GM08714 (cell line): ENCODE results near the gene CPNE1.

Source experiments
- H3K4me3 ChIP-seq: fragments of 200-500 bp; sonication (Bioruptor generic); 2 replicates; pipeline ENCODE4 v1.5.1; 2014; ENCODE audit warnings: mild to moderate bottlenecking, low read length, inconsistent platforms
- ZNF274 ChIP-seq: IDR thresholded peaks from 2 replicates; pipeline ENCODE4 v1.6.1; 2012; ENCODE audit warnings: mild to moderate bottlenecking, low read depth, low read length

The CPNE1 gene

DNA sequence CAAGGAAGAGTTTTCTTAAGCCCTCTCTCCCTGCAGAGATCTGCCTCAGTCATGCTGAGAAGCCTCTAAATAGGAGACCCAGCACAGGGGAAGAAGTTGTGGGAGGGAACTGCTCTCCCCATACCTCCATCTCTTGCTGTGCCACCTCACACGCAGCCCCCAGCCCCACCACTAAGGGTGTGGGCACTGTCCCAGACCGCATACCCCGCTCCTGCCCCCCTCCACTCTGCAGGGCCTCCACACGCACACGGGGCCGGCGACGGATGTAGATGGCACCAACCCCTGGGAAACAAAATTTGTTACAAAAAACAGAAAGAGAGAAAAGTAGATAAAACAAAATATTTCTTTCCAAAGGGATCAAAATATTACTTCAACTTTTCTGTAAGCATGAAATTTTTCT is 10.2 kb upstream of the CPNE1 start:
- no peak for TF ChIP-seq ZNF274
- no peak overlapping the region for H3K4me3 ChIP-seq

DNA sequence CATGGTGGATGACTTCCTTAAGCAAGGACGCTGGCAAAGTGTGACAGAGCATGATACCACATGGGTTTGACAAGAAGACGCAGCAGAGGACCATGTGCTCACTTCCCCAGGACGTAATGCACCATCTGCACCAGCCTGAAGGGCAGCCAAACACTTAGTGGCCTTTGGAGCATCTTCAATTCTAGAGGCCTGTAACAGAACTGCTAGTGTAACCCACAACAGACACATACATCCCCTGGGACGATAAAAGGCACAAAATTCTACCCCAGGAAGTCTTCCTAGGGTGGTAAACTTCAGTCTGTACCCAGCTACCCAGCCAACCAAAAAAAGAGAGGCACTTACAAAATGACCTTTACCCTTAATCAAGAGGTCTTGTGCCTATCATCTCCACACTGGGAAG is 9.2 kb upstream of the CPNE1 start:
- H3K4me3 ChIP-seq, result no peak overlapping the region
- TF ChIP-seq ZNF274, result no peak

DNA sequence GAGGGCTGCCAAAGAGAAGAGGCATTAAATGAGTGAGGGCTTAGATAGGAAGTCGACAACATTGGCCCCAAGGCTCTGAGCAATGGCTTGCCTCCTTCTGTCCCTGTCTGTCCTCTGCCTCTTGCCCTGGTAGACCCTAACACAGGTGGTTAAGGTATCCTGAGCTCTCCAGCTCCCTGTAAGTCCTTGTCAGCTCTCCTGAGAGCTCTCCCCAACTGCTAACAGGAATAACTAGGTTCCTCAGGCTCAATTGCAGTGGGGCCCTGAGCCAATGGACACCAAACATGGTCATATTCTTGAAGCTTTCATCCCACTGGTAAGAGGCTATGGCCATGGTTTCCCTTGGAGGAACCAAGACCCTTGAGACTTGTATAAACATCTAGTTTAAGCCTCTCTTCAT is 5.0 kb upstream of the CPNE1 start:
- H3K4me3 ChIP-seq, result no peak overlapping the region
- no peak for TF ChIP-seq ZNF274

DNA sequence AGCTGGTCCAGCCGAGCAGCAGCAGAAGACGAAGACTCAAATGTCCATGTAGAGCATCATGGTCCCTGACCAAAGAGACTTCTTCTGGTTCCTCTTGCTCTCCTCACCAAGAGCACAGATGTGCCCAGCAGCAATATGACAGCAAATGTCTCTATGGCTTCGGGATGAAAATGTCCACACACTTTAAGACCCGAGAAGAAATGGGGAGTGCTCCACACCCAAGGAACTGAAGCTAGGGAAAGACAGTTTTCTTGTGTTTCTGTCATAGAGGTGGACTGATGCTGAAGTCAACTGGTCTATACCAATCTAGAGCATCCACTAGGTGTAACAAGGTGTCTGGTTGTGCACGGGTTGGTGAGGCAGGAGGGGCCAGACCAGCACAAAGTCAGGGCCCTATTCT is 4.5 kb upstream of the CPNE1 start:
- H3K4me3 ChIP-seq, result no peak overlapping the region
- no peak for TF ChIP-seq ZNF274

DNA sequence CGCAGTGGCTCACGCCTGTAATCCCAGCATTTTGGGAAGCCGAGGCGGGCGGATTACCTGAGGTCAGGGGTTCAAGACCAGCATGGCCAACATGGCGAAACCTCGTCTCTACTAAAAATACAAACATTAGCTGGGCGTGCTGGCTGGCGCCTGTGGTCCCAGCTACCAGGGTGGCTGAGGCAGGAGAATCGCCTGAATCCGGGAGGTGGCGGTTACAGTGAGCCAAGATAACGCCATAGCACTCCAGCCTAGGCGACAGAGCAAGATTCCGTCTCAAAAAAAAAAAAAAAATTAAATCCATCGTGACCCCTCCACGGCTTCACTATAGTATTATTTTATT is 1.2 kb upstream of the CPNE1 start:
- TF ChIP-seq ZNF274, result no peak
- H3K4me3 ChIP-seq, result no peak overlapping the region

DNA sequence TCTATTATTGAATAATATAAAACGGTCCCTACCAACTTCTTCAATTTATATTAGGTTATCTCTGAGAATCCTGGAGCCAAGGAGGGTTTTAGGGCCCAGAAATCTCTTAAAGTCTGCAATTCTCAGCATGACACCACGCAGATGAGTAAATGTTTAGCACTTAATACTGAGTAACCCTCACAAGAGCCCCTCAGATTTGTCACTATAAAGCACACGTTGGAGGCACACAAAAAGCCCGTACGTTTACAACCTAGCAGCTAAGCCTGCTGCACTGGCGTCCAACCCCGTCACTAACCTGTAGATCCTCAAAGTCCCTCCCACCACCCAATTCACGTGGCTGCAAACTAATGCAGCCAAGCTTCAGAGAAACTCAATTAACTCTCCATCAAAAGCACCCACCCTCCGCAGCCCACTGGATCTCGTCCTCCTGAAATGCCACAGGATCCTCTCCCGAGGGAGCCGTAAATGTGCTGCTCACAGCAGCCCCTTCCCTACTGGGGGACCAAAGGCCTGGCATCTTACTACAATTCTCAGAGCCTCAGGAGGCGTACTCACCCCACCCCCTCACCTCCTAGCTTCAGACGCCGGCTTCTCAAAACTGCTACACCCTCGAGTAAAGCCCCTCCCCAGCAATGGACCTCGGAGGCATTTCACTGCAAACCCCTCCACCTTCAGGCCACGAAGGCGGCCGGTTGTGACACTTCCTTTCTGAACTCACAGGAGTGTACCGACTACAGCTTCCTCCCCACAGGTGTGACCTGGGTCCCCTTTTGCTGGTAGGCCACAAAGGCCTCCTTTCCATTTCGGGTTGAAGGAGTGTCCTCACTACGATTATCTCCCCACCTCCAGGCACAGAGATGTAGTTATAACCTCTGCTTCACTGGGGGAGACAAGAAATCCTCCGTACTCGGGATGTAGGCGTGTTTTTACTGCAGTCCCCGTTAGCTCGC is 909 bp downstream of the CPNE1 start:
- peak overlapping the region; percentile 80 for H3K4me3 ChIP-seq
- TF ChIP-seq ZNF274, result no peak

DNA sequence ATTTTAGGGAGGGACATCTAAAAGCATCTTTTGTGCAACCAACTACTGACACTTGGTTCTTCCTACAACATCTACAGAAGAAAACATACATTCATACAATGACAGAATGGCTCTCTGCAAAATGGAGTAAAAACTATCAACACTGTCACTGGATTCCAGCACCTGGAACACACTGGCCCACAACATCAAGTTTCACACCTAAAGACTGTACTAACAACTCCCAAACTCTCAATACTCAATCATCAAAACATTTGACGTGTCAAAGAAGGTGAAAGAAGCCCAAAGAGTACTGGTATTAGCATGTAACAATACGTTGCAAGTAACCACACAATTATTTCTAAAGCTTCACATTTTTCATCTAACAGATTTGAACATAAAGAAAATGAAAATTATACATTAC is 2.1 kb downstream of the CPNE1 start:
- H3K4me3 ChIP-seq, result peak overlapping the region; percentile 80; the same call in 1 of the 2 replicates
- no peak for TF ChIP-seq ZNF274

DNA sequence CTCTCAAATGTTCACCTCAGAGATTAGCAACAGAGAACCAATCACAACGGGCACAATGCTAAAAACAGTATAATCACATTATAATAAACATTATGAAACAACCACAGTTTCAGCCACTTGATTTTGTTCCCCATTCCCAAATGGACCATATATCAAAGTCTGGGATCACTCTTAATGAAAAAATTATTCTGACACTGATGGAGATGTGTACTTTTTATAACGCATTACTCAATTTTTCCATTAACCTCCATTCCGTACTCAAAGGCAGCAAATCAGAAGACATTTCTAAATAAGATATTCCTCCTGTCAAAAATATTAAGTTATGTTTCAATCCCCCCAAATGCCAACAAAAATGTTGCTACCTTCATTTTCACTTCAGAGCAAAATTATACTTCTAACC is 2.8 kb downstream of the CPNE1 start:
- H3K4me3 ChIP-seq, result peak overlapping the region; percentile 29; the same call in 1 of the 2 replicates
- no peak for TF ChIP-seq ZNF274

DNA sequence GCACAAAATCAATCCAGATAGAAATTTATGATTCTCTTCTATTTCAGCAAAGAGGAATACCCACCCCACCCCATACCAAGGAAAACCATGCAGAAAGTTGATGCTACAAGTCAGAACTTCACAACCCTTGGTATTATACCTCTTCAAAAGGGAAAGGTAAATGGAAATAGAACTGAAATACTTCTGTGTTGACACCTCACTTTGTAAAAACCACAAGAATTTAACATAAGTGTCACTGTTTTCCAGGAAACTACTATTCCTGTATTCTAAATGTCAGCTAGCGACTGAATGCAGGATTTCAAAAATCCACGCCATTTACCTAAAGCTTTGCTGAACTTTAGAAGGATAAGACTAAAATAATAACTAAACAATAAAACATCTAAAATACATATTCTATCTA is 3.6 kb downstream of the CPNE1 start:
- TF ChIP-seq ZNF274, result no peak
- H3K4me3 ChIP-seq, result peak overlapping the region; percentile 8; the same call in 1 of the 2 replicates

DNA sequence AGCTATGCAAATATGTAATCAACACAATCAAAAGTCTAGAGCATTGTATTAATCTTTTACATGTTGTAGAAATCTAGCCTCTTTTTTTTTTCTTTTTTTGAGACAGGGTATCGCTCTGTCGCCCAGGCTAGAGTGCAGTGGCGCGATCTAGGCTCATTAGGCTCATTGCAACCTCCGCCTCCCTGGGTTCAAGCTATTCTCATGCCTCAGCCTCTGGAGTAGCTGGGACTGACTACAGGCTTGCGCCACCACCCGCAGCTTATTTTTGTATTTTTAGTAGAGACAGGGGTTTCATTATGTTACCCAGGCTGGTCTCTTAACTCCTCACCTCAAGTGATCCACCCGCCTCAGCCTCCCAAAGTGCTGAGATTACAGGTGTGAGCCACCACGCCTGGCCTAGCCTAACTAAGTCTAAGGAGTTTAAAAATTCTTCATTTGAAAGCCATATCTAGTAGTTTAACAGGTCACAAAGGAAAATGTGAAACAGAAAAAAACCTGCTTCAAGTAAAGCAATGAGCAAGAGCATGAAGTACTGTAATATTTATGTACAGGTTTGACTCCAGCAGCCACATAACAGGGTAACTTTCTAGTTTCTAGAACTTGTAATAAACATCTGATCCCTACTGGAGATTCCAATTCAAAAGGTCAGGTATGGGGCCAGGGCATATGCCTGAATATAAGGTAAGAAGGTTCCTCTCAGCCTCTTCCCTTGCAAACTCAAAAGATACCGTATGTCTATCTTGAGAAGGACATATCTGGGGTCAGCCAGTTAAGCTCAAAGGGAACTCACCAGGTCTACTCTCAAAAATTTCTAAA is 4.4 kb downstream of the CPNE1 start:
- no peak overlapping the region for H3K4me3 ChIP-seq
- no peak for TF ChIP-seq ZNF274

DNA sequence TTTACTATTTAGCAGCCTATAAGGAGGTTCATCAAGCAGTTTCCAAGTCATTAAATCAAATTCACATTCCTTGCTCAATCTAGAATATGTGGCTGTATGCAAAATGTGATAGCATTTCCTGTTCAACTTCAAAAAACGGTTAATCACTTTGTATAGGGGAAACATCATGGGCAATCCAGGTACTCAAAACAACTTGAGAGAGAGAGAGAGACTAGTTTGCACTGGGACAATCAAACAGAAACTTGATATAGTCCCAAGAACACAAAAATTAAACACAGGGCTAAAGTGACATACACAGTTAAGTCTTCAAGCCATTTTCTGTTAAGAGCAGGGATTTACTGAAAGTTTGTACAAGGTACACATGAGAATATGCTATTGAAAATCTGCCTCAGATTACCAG is 7.4 kb downstream of the CPNE1 start:
- no peak for TF ChIP-seq ZNF274
- H3K4me3 ChIP-seq, result no peak overlapping the region

DNA sequence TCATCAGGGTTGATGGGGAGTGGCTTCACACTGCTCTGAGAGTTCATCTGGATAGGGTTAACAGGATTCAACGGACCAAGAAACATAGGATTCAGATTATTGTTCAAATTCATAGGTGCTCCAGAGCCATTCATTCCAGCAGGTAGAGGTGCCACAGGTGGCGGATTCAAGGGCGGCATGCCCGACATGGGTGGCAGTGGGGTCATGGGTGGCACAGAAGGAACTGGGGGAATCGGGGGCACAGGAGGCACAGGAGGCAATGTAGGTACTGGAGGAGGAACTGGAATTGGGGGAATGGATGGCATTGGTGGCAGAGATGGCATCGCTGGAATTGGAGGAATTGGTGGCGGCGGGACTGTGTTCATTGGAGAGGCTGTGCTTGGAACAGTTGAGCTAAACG is 10.3 kb downstream of the CPNE1 start:
- H3K4me3 ChIP-seq, result no peak overlapping the region
- no peak for TF ChIP-seq ZNF274

DNA sequence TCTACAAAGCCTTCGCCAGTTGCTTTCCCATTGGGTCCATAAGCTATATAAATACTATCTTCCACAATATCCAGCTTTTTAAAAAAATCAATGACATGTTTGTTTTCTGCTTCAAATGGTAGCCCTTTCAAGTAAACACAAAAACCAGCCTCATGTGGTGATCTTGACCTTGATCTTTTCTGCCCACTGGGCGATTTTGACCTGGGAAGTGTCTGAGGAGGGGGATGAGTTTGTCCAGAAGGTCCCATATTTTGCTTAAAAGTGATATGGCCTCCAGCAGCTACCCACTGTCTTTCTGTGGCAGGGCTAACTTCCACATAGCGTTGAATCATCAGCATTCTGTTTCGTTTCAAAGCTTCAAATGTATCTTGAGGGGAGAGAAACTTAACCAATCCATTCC is 10.8 kb downstream of the CPNE1 start:
- no peak for TF ChIP-seq ZNF274

DNA sequence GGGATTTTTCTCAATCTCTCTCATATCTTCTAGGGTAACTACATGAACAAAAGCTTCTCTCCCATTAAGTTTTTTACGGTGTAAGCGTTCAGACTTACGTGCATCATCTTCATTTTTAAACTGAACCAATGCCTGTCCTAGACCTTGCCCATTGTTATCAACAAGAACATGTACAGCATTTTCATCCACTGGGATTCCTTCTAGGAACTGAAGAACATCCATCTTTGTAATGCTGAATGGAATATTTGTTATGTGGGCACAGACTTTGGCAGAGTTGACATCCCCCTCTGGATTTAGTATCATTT is 11.3 kb downstream of the CPNE1 start:
- TF ChIP-seq ZNF274, result no peak
- H3K4me3 ChIP-seq, result no peak overlapping the region

More for the DNA sequence above, 10.8 kb downstream of the CPNE1 start:
- H3K4me3 ChIP-seq, result no peak overlapping the region

DNA sequence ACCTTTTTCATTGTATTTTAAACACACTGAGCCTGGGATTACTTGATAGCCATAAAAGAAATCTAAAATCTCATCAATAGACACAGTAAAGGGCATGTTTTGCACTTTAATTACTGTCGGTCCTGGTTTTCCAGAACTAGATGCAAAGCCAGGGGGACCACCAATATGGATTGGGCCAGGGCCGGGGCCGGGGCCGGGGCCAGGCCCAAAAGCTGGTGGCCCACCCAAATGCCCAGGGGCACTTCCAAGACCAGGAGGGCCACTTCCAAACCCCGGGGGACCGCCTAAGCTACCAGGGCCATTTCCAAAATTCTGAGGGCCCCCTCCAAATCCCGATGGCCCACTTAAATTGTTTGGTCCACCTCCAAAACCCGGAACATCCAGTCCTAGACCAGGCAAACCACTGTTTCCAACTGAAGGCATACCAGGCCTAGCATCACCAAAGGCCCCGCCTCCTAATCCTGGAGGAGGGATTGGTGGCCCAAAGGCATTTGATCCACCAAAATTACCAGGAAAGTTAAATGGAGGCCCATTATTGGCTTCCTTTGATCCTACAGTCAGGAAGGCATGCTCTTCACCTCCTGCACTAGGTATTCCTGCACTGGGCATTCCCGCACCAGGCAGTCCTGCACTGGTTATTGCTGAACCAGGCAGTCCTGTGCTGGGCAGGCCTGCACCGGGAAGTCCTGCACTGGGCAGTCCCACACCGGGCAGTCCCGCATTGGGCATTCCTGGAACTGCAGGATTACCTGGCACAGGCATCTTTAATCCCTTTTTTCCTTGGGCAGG is 11.9 kb downstream of the CPNE1 start:
- H3K4me3 ChIP-seq, result no peak overlapping the region
- no peak for TF ChIP-seq ZNF274
